Stomach (tissue), 9 donors: Measurements from ENCODE around the gene TLK1. TPM values are rescaled to one million over a fixed set of nuclear protein-coding genes. Genes with fewer than 3 reads are reported as not detected.

Source experiments
- DNase-seq, 2 donors: peaks; one replicate each; pipeline versions ENCODE4 v3.0.0 to v3.0.0-alpha.2; 2013 to 2019
- H3K27ac ChIP-seq, 5 donors: fragments of 200-600 bp in 4 of 5; sonication (generic) in 4 of 5; one replicate each; pipeline ENCODE4 v1.5.1; 2013 to 2019; ENCODE audit warnings: mild to moderate bottlenecking in 1 of 5, moderate library complexity in 1 of 5
- H3K27me3 ChIP-seq, 3 donors: fragments of 200-600 bp; sonication (generic); one replicate each; pipeline ENCODE4 v1.5.1; 2017 to 2019; ENCODE audit warnings: mixed run types in 1 of 3
- H3K36me3 ChIP-seq, 4 donors: fragments of 200-600 bp; sonication (generic); 1 replicate in 3 of 4; 2 replicates in 1 of 4; pipeline ENCODE4 v1.5.1; 2016 to 2019
- H3K4me1 ChIP-seq, 4 donors: fragments of 200-600 bp; sonication (generic); one replicate each; pipeline ENCODE4 v1.5.1; 2016 to 2019
- H3K4me3 ChIP-seq, 4 donors: fragments of 200-600 bp; sonication (generic) in 3 of 4; one replicate each; pipeline ENCODE4 v1.5.1; 2016 to 2019; ENCODE audit warnings: mild to moderate bottlenecking in 1 of 4
- H3K9me3 ChIP-seq, 4 donors: fragments of 200-600 bp; sonication (generic); one replicate each; pipeline ENCODE4 v1.5.1; 2016 to 2019
- CTCF ChIP-seq, 7 experiments: fragments of 450-650 bp in 4 of 7; fragments of 200-600 bp in 3 of 7; sonication (generic) in 3 of 7; IDR thresholded peaks; one replicate each; pipeline ENCODE4 v1.5.1; 2016 to 2019; ENCODE audit warnings: antibody characterized with exemption in 7 of 7, control low read depth in 2 of 7, mild to moderate bottlenecking in 1 of 7
- EP300 ChIP-seq: sonication (generic); formaldehyde crosslinking; IDR thresholded peaks from one replicate; pipeline ENCODE4 v1.6.1; 2017; ENCODE audit warnings: antibody characterized with exemption
- POLR2A ChIP-seq, 4 donors: fragments of 450-650 bp; IDR thresholded peaks; one replicate each; pipeline ENCODE4 v1.6.1; 2016; ENCODE audit warnings: antibody characterized with exemption in 4 of 4, control low read depth in 2 of 4, mild to moderate bottlenecking in 1 of 4, moderate library complexity in 1 of 4
- POLR2AphosphoS5 ChIP-seq, 3 donors: sonication (generic); formaldehyde crosslinking; IDR thresholded peaks; one replicate each; pipeline ENCODE4 v1.6.1; 2016; ENCODE audit warnings: antibody characterized with exemption in 3 of 3
- WGBS, 5 donors: extraction: QIAGEN DNeasy Blood & Tissue Kit in 3 of 5; methylation state at CpG; one replicate each; pipeline versions ENCODE4 v1.1.5 to v1.1.7; 2013 to 2018; 5-methylcytosine and 5-hydroxymethylcytosine counted together
- intact Hi-C: fragments of 100-400 bp; cut with DNase I; formaldehyde crosslinking; loops from one replicate; pipeline ENCODE4 v1.15.1; 2023; ENCODE audit warnings: low total_unique reads
- polyA plus RNA-seq, 3 donors: library from polyadenylated mRNA; stranded (reverse); fragments of 200-250 nt; gene quantifications; one replicate each; pipeline ENCODE4 v1.2.3, GENCODE V29; 2013
- total RNA-seq, 5 donors: library from RNA; depleted of rRNA; stranded (reverse); fragments of >200 nt; gene quantifications; one replicate each; pipeline versions ENCODE4 v1.1.0 to v1.2.3, GENCODE V29; 2014 to 2016
- donor health status: healthy with polysubstance abuse.
- donor health status: Bipolar disorder and iron deficiency.
- donor health status: healthy.

The TLK1 gene
- total and polyA plus RNA-seq, 8 donors: 10.1 to 135 (median 14.4) TPM

DNA sequence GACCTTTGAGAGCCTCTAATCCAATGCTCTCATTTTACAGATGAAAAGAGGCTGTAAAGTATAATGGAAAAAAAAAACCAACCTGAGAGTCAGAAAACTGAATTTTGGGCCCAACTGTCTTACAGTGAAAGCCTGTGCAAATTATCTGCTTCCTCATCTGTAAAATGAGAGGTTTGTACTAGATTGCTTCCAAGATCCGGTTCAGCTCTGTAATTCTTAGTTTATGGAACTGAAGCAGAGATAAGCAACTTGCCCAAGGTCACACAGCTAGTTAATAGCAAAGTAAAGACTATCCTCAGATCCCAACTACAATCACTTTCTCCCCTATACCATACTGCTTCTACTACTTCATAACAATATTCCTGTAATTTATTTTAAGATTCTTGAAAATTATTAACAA is 6.3 kb downstream of the TLK1 start:
- H3K27ac ChIP-seq: no peak overlapping the region
- no peaks in the 10 kb centered on the region for H3K9me3 ChIP-seq
- peak in 1 of 2 donors; percentile 10 for DNase-seq
- peaks cover 18 to 86% (median 56%) of the 10 kb centered on the region in 4 donors for H3K4me1 ChIP-seq
- no peak for TF ChIP-seq EP300
- no peak for TF ChIP-seq CTCF (IDR thresholded peaks at IDR 0.05)
- TF ChIP-seq POLR2A (IDR thresholded peaks at IDR 0.05): no peak
- TF ChIP-seq POLR2AphosphoS5 (IDR thresholded peaks at IDR 0.05): no peak
- no peaks in the 10 kb centered on the region for H3K27me3 ChIP-seq
- no peak overlapping the region for H3K4me3 ChIP-seq
- WGBS, 5 donors: 14 to 35% (median 18%) methylated on average over 1 of the region's 1 CpG
- no peaks in the 10 kb centered on the region for H3K36me3 ChIP-seq
- intact Hi-C loops: no loop called here

- peaks cover 21 to 89% (median 53%) of the 10 kb centered on the region in 4 donors for H3K4me1 ChIP-seq
- no peaks in the 10 kb centered on the region for H3K36me3 ChIP-seq
- no peak for DNase-seq
- TF ChIP-seq POLR2A (IDR thresholded peaks at IDR 0.05): no peak
- no peak for TF ChIP-seq EP300
- no peak for TF ChIP-seq CTCF (IDR thresholded peaks at IDR 0.05)
- no peak for TF ChIP-seq POLR2AphosphoS5 (IDR thresholded peaks at IDR 0.05)
- no peak overlapping the region for H3K4me3 ChIP-seq
- intact Hi-C loops: no loop called here
- 90 to 96% (median 93%) methylated on average over 9 of the region's 9 CpGs for WGBS, 5 donors
- no peaks in the 10 kb centered on the region for H3K9me3 ChIP-seq
- no peak overlapping the region for H3K27ac ChIP-seq
- H3K27me3 ChIP-seq: no peaks in the 10 kb centered on the region
These were observed 9.9 kb downstream of the TLK1 start for GRCh38 chr2:171150694-171151285.

DNA sequence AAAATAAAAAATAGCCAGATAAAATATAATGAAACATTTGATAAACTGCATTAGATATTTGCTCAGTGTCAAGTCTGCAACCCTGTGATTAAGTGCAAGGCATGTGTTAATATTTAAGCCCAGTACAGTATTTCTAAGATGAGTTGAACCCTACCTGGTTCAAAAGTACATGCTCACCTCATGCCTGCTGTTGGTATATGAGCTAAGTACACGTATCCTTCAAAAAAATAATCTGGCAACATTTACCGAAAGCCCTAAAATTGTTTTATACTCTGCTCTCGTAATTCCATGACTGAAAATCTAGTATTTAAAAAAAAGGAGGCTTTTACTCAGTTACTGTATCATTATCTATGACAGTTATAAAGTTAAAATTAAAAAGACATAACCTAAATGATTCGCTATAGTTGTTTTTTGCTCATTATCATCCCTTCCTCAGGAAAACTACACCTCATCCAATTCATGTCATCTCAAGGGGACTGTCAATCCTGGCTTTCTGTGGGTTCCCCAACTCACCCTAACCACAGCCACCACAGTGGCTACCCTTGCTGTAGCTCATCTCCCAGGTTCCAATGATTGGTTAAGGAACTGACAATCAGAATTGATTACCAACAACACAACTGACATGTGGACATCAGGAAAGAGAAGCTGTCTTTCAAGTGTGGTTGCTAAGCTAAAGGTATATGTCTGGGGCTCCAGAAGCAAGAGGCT is 10.6 kb downstream of the TLK1 start:
- DNase-seq: peak in 1 of 2 donors; percentile 31
- Histone ChIP-seq H3K27ac (no peak overlapping the region), H3K36me3 (no peaks in the 10 kb centered on the region), H3K9me3 (no peaks in the 10 kb centered on the region), H3K4me3 (no peak overlapping the region), H3K4me1 (peaks cover 19 to 86% (median 51%) of the 10 kb centered on the region in 4 donors), H3K27me3 (no peaks in the 10 kb centered on the region)
- intact Hi-C loops: no loop called here
- 53 to 71% (median 64%) methylated on average over 4 of the region's 4 CpGs for WGBS, 5 donors
- TF ChIP-seq POLR2AphosphoS5 (IDR thresholded peaks at IDR 0.05) (no peak), EP300 (no peak), POLR2A (IDR thresholded peaks at IDR 0.05) (no peak)

DNA sequence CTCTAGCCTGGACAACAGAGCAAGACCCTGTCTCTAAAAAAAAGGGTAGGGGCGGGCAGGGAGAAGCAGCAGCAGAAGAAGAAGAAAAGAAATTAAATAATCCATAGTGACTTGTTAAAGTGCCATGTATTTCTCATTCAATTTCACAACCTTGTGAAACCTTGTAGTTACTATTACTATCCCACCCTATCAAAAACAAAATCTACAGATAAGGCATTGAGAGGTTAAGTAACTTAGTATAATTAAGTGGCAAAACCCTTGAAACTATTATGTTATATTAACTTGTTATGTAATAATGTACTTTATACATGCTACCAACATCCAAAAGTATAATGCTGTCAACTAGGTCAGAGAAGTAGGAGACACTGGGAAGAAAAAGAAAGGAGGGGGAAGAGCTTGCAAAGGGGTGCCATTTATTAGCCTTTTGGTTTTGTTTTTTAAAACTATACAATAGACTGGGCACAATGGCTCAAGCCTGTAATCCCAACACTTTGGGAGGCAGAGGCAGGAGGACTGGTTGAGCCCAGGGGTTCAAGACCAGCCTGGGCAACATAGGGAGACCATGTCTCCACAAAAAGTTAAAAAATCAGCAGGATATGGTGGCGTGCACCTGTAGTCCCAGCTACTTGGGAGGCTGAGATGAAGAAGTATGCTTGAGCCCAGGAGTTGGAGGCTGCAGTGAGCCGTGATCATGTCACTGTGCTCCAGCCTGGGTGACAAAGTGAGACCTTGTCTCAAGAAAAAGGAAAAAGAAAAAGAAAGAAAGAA is 11.3 kb downstream of the TLK1 start:
- Histone ChIP-seq H3K36me3 (no peaks in the 10 kb centered on the region), H3K27ac (no peak overlapping the region), H3K4me1 (peaks cover 19 to 85% (median 51%) of the 10 kb centered on the region in 4 donors), H3K27me3 (no peaks in the 10 kb centered on the region), H3K9me3 (no peaks in the 10 kb centered on the region), H3K4me3 (no peak overlapping the region)
- TF ChIP-seq CTCF (IDR thresholded peaks at IDR 0.05): no peak
- TF ChIP-seq EP300: no peak
- TF ChIP-seq POLR2A (IDR thresholded peaks at IDR 0.05): no peak
- TF ChIP-seq POLR2AphosphoS5 (IDR thresholded peaks at IDR 0.05): no peak
- DNase-seq: no peak
- WGBS, 5 donors: 78 to 89% (median 85%) methylated on average over 3 of the region's 3 CpGs
- intact Hi-C loops: no loop called here
